HG02981 (cell line): ENCODE results near the gene GOLGA1.
"Not testable (repeated sequence)": the region's sequence is repeated elsewhere in the genome, so short reads cannot be mapped to it uniquely, and the experiment has no call there.

Source experiments
- ATAC-seq: cut with Tn5 transposase; IDR thresholded peaks from one replicate; pipeline ENCODE4 v1.9.1; 2021; ENCODE audit warnings: mild to moderate bottlenecking, moderate library complexity; ENCODE audit not compliant: unreplicated experiment

Gene GOLGA1

DNA sequence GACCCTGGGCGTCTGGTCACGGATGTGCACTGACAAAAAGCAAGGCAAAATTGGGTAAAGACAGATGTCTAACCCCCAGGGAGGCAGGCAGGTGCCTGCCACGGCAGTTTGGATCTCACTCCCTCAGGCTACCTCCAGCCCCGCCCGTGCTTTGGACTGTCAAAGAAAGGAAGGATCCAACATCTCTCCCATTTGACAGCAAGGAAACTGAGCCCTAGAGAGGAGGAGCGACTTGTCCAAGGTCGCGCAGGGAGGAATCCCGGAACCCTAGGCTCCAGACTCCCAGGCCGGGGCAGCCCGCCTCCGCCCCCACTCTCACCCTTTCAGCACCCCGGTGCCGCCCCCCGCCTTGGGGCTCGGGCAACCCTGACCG lies 376 bp downstream of the GOLGA1 start:
- peak; percentile 30 for ATAC-seq

- ATAC-seq, result no peak
Observed at GRCh38 chr9:124939944-124940343, 939 bp downstream of the GOLGA1 start.

DNA sequence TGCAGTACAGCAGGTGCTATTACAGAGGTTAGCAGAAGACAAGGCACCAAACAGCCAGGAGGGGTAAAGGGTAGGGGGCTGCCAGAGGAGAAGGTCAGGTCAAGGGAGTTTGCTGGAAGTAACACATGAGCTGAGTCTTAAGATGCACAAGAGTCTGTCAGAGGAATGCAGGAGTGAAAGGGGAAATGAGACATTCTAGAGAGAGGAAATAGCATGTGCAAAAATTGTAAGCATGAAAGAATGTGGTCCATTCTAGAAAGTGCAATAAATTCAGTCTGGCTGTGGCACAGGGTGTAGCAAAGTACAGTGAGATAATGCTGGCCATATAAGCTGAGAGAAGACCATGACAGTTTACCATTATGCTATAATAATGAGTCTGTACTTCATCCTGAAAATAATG lies 6.6 kb downstream of the GOLGA1 start:
- no peak for ATAC-seq

GRCh38 chr9:124932333-124932732 lies 8.6 kb downstream of the GOLGA1 start:
- no peak for ATAC-seq

DNA sequence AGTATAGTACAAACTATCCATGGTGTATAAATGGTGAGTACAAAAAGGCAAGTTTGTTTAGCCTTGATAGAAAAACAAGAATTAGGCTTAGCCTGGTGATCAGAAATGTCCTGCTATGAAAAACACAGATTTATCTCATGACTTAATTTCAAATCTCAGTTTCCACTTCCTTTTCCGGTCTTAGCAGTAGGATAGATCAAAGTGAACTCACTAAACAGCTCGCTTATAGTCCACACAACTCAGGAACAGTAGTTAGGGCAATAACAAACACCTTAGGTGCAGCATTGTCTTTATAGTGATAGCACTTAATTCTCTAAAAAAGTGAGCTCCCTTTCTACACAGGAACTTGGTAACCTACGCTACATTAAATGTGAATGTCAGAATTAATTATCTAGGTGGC lies 11.4 kb downstream of the GOLGA1 start:
- ATAC-seq, result no peak

DNA sequence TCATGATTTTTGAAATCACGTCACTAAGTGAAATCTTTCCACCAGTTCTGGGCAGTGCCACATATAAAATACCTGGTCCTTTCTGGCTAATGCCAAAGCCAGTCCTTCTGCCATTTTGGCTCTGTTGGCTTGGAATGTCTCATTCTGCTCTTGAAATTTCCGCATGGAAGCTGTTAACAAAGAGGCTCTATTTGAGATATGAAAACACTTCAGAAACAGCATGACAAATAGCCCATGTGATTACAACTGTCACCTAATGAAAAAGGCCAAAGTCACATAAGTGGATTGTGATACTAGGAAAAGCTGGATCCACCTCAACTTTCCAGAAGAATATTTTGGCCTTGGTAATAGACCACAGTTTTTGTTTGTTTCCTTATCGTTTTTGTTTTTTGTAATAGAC lies 12.8 kb downstream of the GOLGA1 start:
- ATAC-seq, result no peak

- ATAC-seq, result not testable (repeated sequence)
Observed at GRCh38 chr9:124920394-124920793, 20.5 kb downstream of the GOLGA1 start.

DNA sequence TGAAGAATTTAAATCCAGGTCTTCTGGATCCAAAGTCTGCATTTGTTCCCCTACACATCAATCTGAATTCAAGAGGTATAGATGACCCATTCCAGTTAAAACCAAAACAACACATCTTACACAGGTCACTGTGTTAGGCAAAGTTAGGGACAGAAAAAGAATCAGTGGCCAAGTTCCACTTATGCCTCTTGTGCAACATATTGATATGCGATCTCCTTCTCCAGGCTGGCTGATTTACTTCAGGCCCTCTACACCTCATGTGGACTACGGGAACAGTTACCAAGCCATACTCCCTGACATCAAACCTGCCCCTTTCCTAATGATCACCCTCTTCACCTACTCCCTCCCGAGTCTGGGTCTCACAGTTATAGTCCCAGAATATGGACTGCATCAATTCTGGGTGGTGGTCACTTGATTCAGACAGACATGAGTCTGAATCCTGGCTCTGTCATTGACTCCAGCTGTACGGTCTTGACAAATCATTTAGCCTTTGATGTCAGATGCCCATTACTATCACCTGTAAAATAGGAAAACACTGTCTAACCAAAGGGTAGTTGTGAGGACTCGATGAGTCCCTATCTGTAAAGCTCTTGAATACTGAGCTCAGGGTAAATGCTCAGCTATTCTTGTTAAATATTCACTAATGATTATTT lies 26.0 kb downstream of the GOLGA1 start:
- no peak for ATAC-seq

GRCh38 chr9:124913378-124913777 lies 27.5 kb downstream of the GOLGA1 start:
- no peak for ATAC-seq

GRCh38 chr9:124911766-124912165 lies 29.1 kb downstream of the GOLGA1 start:
- no peak for ATAC-seq

DNA sequence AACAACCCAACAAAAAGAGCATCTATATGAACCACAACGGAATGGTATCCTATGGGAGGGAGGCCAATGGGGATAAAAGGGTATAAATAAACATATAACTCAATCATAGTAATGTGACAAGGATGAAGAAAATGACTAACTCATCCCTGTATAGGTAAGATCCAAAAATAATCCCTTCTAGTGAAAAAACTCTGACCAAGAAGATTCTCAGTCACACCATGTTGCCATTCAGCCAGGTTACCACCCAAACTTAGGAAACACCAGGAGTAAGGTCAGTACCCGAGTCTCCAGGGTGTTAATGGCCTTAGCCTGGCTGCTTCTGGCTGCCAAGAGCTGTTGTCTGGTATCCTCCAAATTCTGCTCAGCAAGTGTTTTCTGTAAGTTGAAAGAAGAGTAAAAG lies 32.8 kb downstream of the GOLGA1 start:
- no peak for ATAC-seq

DNA sequence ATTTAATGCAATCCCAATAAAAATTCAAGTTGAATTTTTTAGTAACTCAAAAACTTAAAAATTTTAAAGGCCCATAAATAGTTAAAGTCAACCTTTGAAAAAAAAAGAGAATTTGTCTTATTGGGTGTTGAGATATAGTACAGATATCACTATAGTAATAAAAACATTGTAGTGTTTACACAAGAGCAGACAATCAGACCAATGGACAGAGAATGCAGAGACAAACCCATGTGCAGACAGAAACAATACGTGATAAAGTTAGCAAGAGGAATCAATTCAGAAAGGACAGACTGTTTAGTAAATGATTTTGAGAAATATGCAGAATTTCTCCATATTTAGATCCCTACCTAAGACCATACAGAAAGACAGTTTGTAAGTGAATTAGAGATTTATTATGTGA lies 33.9 kb downstream of the GOLGA1 start:
- ATAC-seq, result no peak

GRCh38 chr9:124899845-124900244 lies 41.0 kb downstream of the GOLGA1 start:
- no peak for ATAC-seq

DNA sequence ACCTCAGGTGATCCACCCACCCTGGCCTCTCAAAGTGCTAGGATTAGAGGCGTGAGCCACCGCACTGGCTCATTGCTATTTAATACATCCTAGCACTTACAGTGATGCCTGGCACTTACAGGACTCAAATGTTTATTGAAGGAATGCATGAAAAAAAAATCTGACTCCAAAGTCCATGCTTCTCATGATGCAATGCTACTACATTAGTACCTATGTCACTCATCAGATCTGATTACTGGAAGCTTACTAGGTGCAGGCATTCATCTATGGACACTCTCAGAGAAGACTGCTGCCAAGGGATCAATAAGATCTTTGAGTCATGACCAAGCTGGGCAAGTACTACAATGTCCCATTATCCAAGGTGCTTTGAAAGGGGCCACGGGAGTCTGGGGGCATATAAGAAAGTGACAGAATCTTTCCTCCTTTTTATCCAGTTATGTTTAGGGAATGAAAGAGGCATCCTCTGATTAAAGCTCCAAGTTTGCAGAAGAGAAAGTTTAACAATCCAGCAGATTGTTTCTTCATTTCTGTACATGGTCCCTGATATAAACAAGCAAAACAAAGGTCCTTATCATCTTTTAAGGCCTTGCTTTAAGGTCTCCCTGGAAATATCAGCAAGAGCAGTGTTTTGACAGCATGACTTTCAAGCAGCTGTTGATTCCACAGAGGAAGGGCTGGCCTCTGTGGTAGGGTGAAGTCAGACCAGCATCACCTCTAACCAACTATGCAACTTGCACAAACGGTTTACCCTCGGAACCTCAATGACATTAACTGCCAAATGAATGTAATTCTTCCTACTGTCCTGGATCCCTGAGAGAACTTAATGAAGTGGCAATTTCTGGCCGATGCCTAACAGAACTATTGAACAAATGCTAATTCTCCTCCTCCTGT lies 43.1 kb downstream of the GOLGA1 start:
- no peak for ATAC-seq

- no peak for ATAC-seq
Observed at GRCh38 chr9:124894741-124895170, 46.1 kb downstream of the GOLGA1 start.

GRCh38 chr9:124894035-124894740 lies 46.7 kb downstream of the GOLGA1 start:
- ATAC-seq, result no peak

DNA sequence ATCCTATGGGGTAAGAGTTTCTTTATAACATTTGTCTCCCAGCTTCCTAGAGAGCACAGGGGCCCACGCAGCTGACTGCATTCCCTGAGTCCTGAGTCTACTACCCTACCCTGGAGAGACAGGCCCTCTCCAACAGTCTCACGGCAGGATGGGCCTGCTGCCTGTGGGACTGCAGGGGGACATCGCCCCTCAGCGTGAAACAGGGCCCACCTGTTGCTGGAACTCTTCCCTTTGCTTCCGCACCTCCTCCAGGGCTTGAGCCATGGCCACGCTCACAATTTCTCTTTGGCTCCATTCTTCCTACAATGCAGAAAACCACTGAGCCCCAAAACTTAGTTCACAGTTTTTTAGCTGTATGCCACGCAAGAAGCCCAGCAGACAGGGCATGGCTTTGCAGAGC lies 50.7 kb downstream of the GOLGA1 start:
- ATAC-seq, result no peak

GRCh38 chr9:124889006-124889405 lies 51.9 kb downstream of the GOLGA1 start:
- no peak for ATAC-seq

GRCh38 chr9:124887832-124888231 lies 53.1 kb downstream of the GOLGA1 start:
- ATAC-seq, result no peak

DNA sequence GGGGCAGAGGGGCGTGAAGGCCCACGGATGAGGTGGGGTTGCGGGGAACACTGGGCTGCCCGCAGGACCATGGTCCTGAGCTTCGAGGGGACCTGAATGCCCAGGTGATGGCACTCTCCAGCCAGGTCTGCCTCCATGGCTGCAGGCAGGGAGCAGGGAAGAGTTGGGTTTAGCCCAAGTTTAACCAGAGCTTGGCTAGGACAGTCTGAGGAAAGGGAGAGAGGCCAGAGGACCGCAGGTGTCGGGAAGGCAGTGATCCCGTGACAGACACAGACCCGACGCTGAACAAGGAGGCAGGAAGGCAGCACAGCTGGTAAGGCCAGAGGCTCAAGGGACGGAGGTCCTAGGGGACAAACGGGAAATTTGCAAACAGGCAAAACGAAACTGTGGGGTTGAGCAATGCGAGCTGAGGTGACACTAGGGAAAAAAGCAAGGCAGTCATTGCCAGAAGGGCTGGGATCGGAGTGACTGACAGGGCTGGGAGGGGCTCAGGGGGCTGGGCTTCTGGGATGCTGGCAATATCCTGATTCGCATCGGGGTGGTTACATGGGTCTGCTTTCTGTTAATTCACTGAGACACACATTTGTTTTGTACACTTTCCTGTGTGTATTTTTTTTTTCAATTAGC lies 53.9 kb downstream of the GOLGA1 start:
- no peak for ATAC-seq

DNA sequence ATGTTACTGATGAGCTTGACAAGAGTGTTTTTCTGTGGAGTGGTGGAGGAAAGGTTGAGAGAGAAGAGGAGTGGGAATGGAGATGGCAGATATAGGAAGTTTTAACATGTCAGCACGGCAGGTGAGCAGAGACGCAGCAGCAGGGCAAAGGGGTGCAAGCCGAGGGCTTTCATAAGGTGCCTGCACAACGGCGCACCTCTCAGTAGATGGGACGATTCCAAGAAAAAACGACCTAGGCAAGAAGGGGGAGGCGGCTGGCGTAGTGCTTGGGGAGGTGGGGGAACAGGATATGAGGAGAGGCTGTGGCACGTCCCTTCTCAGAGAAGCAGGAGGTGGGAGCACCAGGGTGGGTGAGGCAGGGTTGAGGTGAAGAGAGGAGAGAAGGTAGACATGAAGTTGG lies 54.4 kb downstream of the GOLGA1 start:
- ATAC-seq, result no peak
